Measurements from ENCODE around the gene KCTD11.
"Not testable (repeated sequence)": the region's sequence is repeated elsewhere in the genome, so short reads cannot be mapped to it uniquely, and the experiment has no call there.

Gene KCTD11

GRCh38 chr17:7343250-7343649 is 8.7 kb upstream of the KCTD11 start:
- no peak for DNase-seq (ENCODE audit: low read depth, low spot score)

GRCh38 chr17:7346761-7347614 is 5.0 kb upstream of the KCTD11 start:
- DNase-seq (ENCODE audit: low read depth, low spot score): no peak

GRCh38 chr17:7347630-7348477 is 4.1 kb upstream of the KCTD11 start:
- DNase-seq (ENCODE audit: low read depth, low spot score): no peak

GRCh38 chr17:7348478-7349242 is 3.3 kb upstream of the KCTD11 start:
- no peak for DNase-seq (ENCODE audit: low read depth, low spot score)

GRCh38 chr17:7352503-7352889 is 534 bp downstream of the KCTD11 start:
- DNase-seq (ENCODE audit: low read depth, low spot score): no peak

GRCh38 chr17:7352910-7353635 is 1.1 kb downstream of the KCTD11 start:
- DNase-seq (ENCODE audit: low read depth, low spot score): no peak

GRCh38 chr17:7354262-7354843 is 2.4 kb downstream of the KCTD11 start:
- DNase-seq (ENCODE audit: low read depth, low spot score): no peak

- DNase-seq (ENCODE audit: low read depth, low spot score): no peak
Observed at GRCh38 chr17:7355053-7355452, 3.1 kb downstream of the KCTD11 start, which contains the start of gene TMEM95. TMEM95 (plus strand) TSS chr17:7355156; CDS start chr17:7355205, 49 bp downstream.

- DNase-seq (ENCODE audit: low read depth, low spot score): no peak
Observed at GRCh38 chr17:7355573-7355972, 3.6 kb downstream of the KCTD11 start.

GRCh38 chr17:7356072-7356549 is 4.1 kb downstream of the KCTD11 start:
- DNase-seq (ENCODE audit: low read depth, low spot score): no peak

GRCh38 chr17:7356756-7357155 is 4.8 kb downstream of the KCTD11 start:
- no peak for DNase-seq (ENCODE audit: low read depth, low spot score)

GRCh38 chr17:7357381-7357780 is 5.4 kb downstream of the KCTD11 start:
- DNase-seq (ENCODE audit: low read depth, low spot score): no peak

- no peak for DNase-seq (ENCODE audit: low read depth, low spot score)
Observed at GRCh38 chr17:7361906-7362305, 9.9 kb downstream of the KCTD11 start.

- no peak for DNase-seq (ENCODE audit: low read depth, low spot score)
Observed at GRCh38 chr17:7363311-7363710, 11.3 kb downstream of the KCTD11 start.

GRCh38 chr17:7365963-7366362 is 14.0 kb downstream of the KCTD11 start:
- DNase-seq (ENCODE audit: low read depth, low spot score): not testable (repeated sequence)

GRCh38 chr17:7367083-7367482 is 15.1 kb downstream of the KCTD11 start:
- no peak for DNase-seq (ENCODE audit: low read depth, low spot score)

GRCh38 chr17:7367918-7368598 is 16.1 kb downstream of the KCTD11 start:
- no peak for DNase-seq (ENCODE audit: low read depth, low spot score)

- not testable (repeated sequence) for DNase-seq (ENCODE audit: low read depth, low spot score)
Observed at GRCh38 chr17:7368599-7368994, 16.6 kb downstream of the KCTD11 start.

GRCh38 chr17:7369825-7370224 is 17.9 kb downstream of the KCTD11 start:
- no peak for DNase-seq (ENCODE audit: low read depth, low spot score)

- DNase-seq (ENCODE audit: low read depth, low spot score): no peak
Observed at GRCh38 chr17:7370853-7371252, 18.9 kb downstream of the KCTD11 start.

Measured in brain pericyte (primary cell).